Measurements from ENCODE around the gene RBM4.

Gene RBM4

GRCh38 chr11:66629356-66629755, 9.1 kb upstream of the RBM4 start:
- Histone ChIP-seq H2AFZ (ENCODE audit: low read length) (no peak overlapping the region), H4K20me1 (ENCODE audit: insufficient read depth, low read length) (no peaks in the 10 kb centered on the region), H3F3A (ENCODE audit: insufficient read depth, low read length) (peaks cover 4% of the 10 kb centered on the region; the same call in 1 of the 2 replicates), H3K27me3 (ENCODE audit: insufficient read depth, low read length) (no peaks in the 10 kb centered on the region), H3K4me2 (ENCODE audit: low read length) (no peak overlapping the region), H3K9me3 (ENCODE audit: low read length) (no peaks in the 10 kb centered on the region), H3K4me3 (ENCODE audit: low read depth, low read length, poor library complexity, severe bottlenecking) (no peak overlapping the region), H3K36me3 (ENCODE audit: insufficient read depth, low read length) (peaks cover 97% of the 10 kb centered on the region), H3K9me2 (ENCODE audit: low read depth, low read length) (no peaks in the 10 kb centered on the region), H3K9ac (ENCODE audit: low read length) (no peak overlapping the region), H3K4me1 (ENCODE audit: insufficient read depth, low read length, severe bottlenecking) (no peaks in the 10 kb centered on the region), H3K79me2 (ENCODE audit: insufficient read depth, low read length) (peaks cover 75% of the 10 kb centered on the region), H3K27ac (ENCODE audit: low read depth, low read length, poor library complexity, severe bottlenecking) (no peak overlapping the region)
- TF ChIP-seq CTCF (IDR thresholded peaks at IDR 0.05; ENCODE audit: low read length), result no peak
- TF ChIP-seq EZH2 (IDR thresholded peaks at IDR 0.05; ENCODE audit: borderline replicate concordance, low read length), result no peak

DNA sequence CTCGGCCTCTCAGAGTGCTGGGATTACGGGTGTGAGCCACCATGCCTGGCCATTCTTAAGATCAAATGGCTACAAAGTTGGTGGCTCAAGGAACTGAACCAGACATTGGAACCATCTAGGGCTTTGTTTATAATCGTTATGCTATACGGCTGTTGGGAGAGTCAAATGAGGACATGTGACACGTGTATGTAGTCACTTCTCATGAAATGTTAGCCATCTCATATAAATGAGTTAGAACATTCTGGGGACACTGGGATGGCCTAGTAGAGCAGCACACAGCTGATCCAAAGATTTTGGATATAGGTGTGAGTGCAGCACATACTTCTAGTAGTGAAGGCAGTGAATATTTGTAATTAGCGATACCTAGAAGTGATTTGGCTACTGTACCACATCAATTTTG, 6.6 kb upstream of the RBM4 start:
- Histone ChIP-seq H3K4me2 (ENCODE audit: low read length) (no peak overlapping the region), H2AFZ (ENCODE audit: low read length) (no peak overlapping the region), H3K4me3 (ENCODE audit: low read depth, low read length, poor library complexity, severe bottlenecking) (no peak overlapping the region), H3K4me1 (ENCODE audit: insufficient read depth, low read length, severe bottlenecking) (peaks cover 5% of the 10 kb centered on the region), H3K9me2 (ENCODE audit: low read depth, low read length) (no peaks in the 10 kb centered on the region), H3K9ac (ENCODE audit: low read length) (no peak overlapping the region), H3K79me2 (ENCODE audit: insufficient read depth, low read length) (peaks cover 58% of the 10 kb centered on the region), H3K9me3 (ENCODE audit: low read length) (no peaks in the 10 kb centered on the region), H3K27me3 (ENCODE audit: insufficient read depth, low read length) (no peaks in the 10 kb centered on the region), H3F3A (ENCODE audit: insufficient read depth, low read length) (peaks cover 17% of the 10 kb centered on the region), H3K36me3 (ENCODE audit: insufficient read depth, low read length) (peaks cover 95% of the 10 kb centered on the region), H3K27ac (ENCODE audit: low read depth, low read length, poor library complexity, severe bottlenecking) (no peak overlapping the region), H4K20me1 (ENCODE audit: insufficient read depth, low read length) (no peaks in the 10 kb centered on the region)
- no peak for TF ChIP-seq CTCF (IDR thresholded peaks at IDR 0.05; ENCODE audit: low read length)
- TF ChIP-seq EZH2 (IDR thresholded peaks at IDR 0.05; ENCODE audit: borderline replicate concordance, low read length), result no peak

DNA sequence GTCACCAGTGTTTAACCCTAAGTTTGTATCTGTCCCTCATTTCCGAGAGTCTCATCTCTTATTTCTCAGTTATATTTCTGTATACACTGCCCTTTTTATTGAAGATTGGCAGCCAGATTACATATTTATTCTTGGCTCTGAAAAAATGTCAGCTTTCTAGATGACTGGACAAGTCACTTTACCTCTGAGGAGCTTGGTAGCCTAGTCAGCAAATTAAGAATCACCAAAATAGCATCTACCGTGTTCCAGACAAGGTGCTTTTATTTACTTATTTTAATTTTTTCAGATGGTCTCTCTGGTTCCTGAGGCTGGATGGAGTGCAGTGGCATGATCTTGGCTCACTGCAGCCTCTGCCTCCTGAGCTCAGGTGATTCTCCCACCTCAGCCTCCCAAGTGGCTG, 5.6 kb upstream of the RBM4 start:
- Histone ChIP-seq H3K4me2 (ENCODE audit: low read length) (no peak overlapping the region), H3K4me1 (ENCODE audit: insufficient read depth, low read length, severe bottlenecking) (peaks cover 16% of the 10 kb centered on the region), H3F3A (ENCODE audit: insufficient read depth, low read length) (peaks cover 25% of the 10 kb centered on the region), H2AFZ (ENCODE audit: low read length) (no peak overlapping the region), H3K9me3 (ENCODE audit: low read length) (no peaks in the 10 kb centered on the region), H3K27ac (ENCODE audit: low read depth, low read length, poor library complexity, severe bottlenecking) (no peak overlapping the region), H3K36me3 (ENCODE audit: insufficient read depth, low read length) (peaks cover 86% of the 10 kb centered on the region), H4K20me1 (ENCODE audit: insufficient read depth, low read length) (no peaks in the 10 kb centered on the region), H3K79me2 (ENCODE audit: insufficient read depth, low read length) (peaks cover 53% of the 10 kb centered on the region), H3K4me3 (ENCODE audit: low read depth, low read length, poor library complexity, severe bottlenecking) (no peak overlapping the region), H3K9ac (ENCODE audit: low read length) (no peak overlapping the region), H3K9me2 (ENCODE audit: low read depth, low read length) (no peaks in the 10 kb centered on the region), H3K27me3 (ENCODE audit: insufficient read depth, low read length) (no peaks in the 10 kb centered on the region)
- TF ChIP-seq CTCF (IDR thresholded peaks at IDR 0.05; ENCODE audit: low read length) (no peak), EZH2 (IDR thresholded peaks at IDR 0.05; ENCODE audit: borderline replicate concordance, low read length) (no peak)

Data from OCI-LY1 (cell line).